Measurements from ENCODE around the gene LRRC8C.
"Not testable (repeated sequence)": the region's sequence is repeated elsewhere in the genome, so short reads cannot be mapped to it uniquely, and the experiment has no call there.

Gene LRRC8C

DNA sequence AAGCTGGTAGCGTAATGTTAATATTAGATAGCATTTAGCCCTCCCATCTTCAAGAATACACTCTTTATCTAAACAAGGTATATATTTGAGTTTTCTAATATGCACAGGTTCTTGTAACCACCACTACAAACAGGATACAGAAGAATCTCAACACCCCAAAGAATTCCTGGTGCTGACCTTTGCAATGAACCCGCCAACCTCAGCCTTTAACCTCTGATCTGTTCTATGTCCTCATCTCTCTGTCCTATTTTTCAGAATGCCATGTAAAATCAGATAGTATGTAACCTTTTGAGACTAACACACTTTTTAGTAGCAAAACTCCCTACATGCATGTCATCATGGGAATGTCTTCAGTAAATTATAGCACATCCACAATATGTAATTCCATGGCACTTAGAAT is 71.1 kb downstream of the LRRC8C start:
- no peak for DNase-seq (ENCODE audit: low spot score)

GRCh38 chr1:89704885-89705284 is 72.0 kb downstream of the LRRC8C start:
- DNase-seq (ENCODE audit: low spot score), result not testable (repeated sequence)

GRCh38 chr1:89705901-89706699 is 73.2 kb downstream of the LRRC8C start:
- DNase-seq (ENCODE audit: low spot score), result no peak

- peak; percentile 13 for DNase-seq (ENCODE audit: low spot score)
Observed at GRCh38 chr1:89706700-89707012, 73.7 kb downstream of the LRRC8C start.

GRCh38 chr1:89708751-89709375 is 75.9 kb downstream of the LRRC8C start:
- peak; percentile 25 for DNase-seq (ENCODE audit: low spot score)

DNA sequence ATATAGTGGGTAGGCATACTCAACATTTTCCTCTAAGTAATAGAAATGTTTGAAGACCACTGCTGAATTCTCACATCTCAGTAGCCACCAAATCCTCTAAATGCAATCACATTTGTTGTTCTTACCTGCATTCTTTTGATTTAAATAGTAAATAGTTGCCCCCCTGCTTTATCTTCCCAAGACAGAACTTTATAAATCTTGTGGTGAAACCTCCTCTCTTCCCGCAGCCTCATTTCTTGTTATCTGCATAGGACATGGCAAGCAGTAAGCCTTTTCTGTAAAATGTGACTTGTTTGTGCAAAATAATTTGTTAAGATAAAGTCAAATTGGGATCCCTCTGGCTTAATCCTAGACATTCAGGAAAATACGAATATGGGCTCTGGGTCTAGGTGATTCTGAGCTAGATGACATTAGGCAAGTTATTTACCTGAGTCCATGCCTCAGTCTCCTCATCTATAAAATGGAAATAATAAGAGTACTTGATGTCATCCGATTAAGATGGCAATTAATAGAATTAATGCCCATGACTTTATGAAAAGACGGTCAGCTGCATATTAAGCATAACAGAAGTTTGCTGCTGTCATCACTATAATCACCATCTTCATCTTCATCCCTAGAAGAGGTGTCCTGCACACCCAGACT is 77.7 kb downstream of the LRRC8C start:
- no peak for DNase-seq (ENCODE audit: low spot score)

- no peak for DNase-seq (ENCODE audit: low spot score)
Observed at GRCh38 chr1:89711140-89711778, 78.3 kb downstream of the LRRC8C start.

DNA sequence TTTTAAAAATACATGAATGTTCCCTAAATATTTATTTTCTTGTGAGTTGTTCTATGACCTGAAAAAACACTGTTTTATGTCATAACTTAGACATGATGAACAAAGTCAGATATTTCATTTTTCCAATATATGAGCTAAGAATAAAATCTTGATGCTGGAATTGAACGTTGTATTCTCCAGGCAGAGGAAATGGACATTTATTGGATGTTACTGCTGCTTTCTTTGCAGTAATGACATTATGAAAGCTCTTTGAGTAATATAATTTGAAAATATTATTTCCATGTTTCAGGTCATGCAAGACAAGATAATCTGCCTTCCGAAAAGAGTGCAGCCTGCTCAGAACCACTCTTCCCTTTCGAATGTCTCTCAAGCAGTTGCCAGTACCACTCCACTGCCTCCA is 79.5 kb downstream of the LRRC8C start:
- no peak for DNase-seq (ENCODE audit: low spot score)

- no peak for DNase-seq (ENCODE audit: low spot score)
Observed at GRCh38 chr1:89715677-89716076, 82.8 kb downstream of the LRRC8C start.

GRCh38 chr1:89719502-89720306 is 86.8 kb downstream of the LRRC8C start:
- no peak for DNase-seq (ENCODE audit: low spot score)

GRCh38 chr1:89720839-89721238 is 87.9 kb downstream of the LRRC8C start:
- DNase-seq (ENCODE audit: low spot score), result no peak

DNA sequence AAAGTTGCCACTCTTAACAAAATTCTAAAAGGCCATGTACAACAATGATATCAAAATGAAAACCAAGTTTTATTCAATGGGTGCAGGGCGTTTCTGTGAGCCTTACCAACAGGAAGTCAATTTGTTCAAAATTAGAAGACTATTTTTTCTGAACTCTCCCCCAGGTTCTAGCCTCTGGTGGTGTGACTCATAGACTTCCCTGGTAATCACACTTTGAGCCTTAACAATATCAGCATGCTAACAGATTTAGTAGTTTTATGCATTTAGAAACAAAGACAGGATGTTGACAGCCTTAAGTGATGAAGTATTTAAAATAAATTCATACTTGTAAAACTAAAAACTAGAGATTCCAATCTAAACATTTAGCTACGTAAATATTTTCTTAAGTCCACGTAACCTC is 88.4 kb downstream of the LRRC8C start:
- no peak for DNase-seq (ENCODE audit: low spot score)

- DNase-seq (ENCODE audit: low spot score), result no peak
Observed at GRCh38 chr1:89723144-89723543, 90.2 kb downstream of the LRRC8C start.

GRCh38 chr1:89723863-89724262 is 90.9 kb downstream of the LRRC8C start:
- DNase-seq (ENCODE audit: low spot score), result no peak

DNA sequence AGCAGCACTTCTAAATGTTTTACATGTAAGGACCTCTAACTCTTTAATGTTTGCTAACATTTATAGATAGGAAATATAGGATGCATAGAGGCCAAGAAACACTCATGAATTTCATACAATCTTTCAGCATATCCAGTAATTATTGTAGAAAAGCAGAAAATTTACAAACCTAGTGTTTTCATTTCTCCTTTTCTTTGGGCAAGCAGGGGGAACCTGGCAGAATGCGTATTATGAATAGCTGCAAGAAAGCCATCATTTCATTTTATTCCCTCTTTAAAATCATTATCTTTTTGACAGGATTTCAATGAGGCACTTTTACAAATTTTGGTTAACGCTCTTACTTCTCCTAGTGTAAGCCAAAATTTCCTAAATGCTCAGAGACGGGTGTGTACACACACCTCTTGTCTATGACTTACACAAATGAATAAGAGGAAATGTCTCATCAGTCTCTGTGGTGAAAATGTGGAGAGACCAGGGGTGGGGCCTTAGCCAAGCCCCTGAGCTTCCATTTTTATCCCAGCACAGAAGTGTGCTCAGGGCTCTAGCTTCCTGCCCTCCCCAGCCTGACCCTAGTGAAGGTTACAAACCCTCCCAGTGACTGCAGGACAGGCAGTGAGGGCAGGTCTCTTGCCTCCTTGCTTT is 91.6 kb downstream of the LRRC8C start:
- DNase-seq (ENCODE audit: low spot score), result no peak

DNA sequence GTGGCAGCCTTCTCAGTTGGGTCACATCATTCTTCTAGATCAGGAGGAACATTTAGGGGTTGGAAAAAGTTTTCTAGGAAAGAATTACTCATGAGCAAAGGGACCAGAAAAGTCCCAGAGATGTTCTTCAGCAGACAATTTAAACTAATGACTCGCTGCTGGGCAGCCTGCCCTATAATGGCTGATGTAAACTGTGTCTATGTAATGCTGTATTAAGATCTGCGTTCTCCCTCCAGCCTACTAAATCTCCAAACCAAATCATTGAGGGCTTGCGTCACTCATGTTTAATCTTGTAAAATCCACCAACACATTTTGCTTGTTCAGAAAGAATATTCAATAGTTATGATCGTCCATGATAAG is 92.1 kb downstream of the LRRC8C start:
- DNase-seq (ENCODE audit: low spot score), result no peak

GRCh38 chr1:89725631-89726030 is 92.7 kb downstream of the LRRC8C start:
- DNase-seq (ENCODE audit: low spot score), result no peak

DNA sequence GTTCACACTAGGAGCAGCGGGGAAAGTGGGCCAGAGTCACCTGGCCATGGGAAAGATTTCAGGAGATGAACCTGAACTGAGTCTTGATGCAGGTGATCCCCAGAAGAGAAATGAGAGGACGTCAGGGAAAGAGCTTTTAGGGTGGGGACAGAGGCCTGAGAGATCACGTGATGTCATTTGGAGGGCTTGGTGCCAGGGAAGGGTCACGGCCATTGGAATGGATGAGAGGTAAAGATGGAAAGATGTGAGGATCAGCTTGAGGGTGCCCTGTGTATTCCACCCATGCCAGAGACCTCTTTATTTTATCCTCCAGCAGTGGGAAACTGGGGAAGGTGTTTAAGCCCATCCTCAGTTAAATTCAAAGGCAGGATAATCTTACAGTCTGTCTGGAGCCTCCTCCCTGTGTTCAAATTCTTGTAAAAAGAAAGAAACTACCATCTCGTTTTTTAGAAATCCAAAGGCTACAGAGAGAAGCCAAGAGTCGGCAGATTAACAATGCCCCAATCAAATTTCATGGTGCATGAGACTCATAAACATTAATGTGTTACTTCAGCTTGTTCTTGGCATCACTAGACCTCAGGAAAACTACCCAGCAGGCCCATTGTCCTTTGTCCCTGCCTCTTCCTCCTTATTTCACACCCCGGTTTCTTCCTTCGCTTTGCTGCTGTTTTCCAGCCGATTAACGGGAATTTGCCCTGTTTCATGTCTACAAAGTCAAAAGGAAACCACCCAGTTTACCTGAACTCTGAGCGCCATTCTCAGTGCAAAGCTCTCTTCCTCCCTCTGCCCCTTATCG is 94.8 kb downstream of the LRRC8C start:
- no peak for DNase-seq (ENCODE audit: low spot score)

DNA sequence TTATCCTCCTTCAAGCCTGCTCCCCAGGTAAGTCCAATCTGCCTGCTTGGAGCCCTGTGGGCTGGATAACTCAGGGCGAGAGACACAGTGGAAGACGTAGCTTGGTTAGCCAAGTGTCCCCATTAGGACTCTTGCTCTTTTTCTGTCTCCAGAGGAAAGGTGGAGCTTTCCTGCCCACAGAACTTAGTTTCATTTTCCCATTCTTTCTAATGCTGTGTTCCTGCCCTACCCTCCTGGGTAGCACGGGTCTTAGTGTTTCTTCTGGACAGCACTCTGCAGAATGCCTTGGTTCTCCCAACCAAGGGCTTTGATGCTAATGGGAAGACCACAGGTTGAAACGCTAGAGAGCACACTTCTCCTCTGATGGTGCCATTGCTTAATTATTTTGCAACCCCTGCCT is 95.5 kb downstream of the LRRC8C start:
- no peak for DNase-seq (ENCODE audit: low spot score)

- DNase-seq (ENCODE audit: low spot score), result no peak
Observed at GRCh38 chr1:89732206-89732605, 99.3 kb downstream of the LRRC8C start.
